Brain microvascular endothelial cell (primary cell): ENCODE measurements around the gene URB1.
"Not testable (repeated sequence)": the region's sequence is repeated elsewhere in the genome, so short reads cannot be mapped to it uniquely, and the experiment has no call there.

Experiments
- DNase-seq: peaks from one replicate; pipeline ENCODE4 v3.0.0-alpha.2; 2020
- H3K27ac ChIP-seq: fragments of 250-450 bp; sonication (Bioruptor Pico); 2 replicates; pipeline ENCODE4 v1.5.1; 2020; ENCODE audit warnings: mild to moderate bottlenecking, moderate library complexity
- H3K27me3 ChIP-seq: fragments of 250-450 bp; sonication (Bioruptor Pico); replicated peaks from 2 replicates; pipeline ENCODE4 v1.5.1; 2020; ENCODE audit warnings: mild to moderate bottlenecking
- H3K36me3 ChIP-seq: fragments of 250-450 bp; sonication (Bioruptor Pico); replicated peaks from 2 replicates; pipeline ENCODE4 v1.5.1; 2020; ENCODE audit warnings: mild to moderate bottlenecking
- H3K4me3 ChIP-seq: 2 replicates; pipeline ENCODE4 v1.5.1; 2011; ENCODE audit warnings: low read depth, mild to moderate bottlenecking, control low read depth, low read length, moderate library complexity
- in situ Hi-C: cut with HindIII; loops from 2 replicates; pipeline ENCODE4 v1.10.0; 2017; ENCODE audit warnings: low sequenced_read_pairs, low pct_ligation_motif_present
- TF ChIP-seq, protein P1 (sequence below): IDR thresholded peaks from 2 replicates; pipeline ENCODE4 v1.5.1; 2011; ENCODE audit warnings: low read depth, mild to moderate bottlenecking, moderate library complexity, low read length, control low read depth, inconsistent platforms; ENCODE audit errors: missing control alignments

Gene URB1

DNA sequence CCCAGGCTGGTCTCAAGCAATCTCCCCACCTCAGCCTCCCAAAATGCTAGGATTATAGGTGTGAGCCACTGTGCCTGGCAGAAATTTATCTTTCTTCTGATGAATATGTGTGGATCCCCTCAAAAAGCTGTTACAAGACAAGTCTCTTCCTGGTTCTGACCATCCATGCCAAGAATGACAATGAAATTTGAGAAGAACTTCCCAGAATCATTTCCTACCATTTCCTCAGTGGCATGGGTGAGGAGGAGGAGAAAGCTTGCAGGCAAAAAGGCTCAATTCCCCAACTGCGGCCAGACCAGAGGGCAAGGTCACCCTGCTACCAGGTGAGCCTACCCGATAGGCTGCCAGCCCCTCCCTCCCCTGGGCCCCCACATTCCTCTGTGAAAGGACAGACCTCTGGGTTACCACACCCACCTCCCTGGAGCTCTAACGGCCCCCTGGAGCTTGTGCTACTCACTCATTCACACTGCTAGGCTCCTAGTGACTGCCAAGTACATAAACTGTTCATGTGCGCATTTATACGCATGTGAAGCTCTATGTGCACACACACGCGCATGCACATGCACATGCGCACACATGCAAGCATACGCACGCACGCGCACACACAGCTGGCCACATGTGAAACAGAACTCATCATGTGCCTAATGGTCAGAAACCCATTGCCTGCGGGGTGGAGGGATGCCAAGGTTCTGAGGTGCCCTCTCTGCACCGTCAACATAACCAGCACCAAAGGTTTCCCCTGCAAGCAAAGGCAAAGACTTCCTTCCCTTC lies 77.1 kb downstream of the URB1 start:
- peaks cover 61% of the 10 kb centered on the region for H3K36me3 ChIP-seq
- in situ Hi-C loops: no loop called here
- H3K27me3 ChIP-seq: no peaks in the 10 kb centered on the region
- DNase-seq: no peak
- H3K4me3 ChIP-seq: no peak overlapping the region
- TF ChIP-seq, protein P1, sequence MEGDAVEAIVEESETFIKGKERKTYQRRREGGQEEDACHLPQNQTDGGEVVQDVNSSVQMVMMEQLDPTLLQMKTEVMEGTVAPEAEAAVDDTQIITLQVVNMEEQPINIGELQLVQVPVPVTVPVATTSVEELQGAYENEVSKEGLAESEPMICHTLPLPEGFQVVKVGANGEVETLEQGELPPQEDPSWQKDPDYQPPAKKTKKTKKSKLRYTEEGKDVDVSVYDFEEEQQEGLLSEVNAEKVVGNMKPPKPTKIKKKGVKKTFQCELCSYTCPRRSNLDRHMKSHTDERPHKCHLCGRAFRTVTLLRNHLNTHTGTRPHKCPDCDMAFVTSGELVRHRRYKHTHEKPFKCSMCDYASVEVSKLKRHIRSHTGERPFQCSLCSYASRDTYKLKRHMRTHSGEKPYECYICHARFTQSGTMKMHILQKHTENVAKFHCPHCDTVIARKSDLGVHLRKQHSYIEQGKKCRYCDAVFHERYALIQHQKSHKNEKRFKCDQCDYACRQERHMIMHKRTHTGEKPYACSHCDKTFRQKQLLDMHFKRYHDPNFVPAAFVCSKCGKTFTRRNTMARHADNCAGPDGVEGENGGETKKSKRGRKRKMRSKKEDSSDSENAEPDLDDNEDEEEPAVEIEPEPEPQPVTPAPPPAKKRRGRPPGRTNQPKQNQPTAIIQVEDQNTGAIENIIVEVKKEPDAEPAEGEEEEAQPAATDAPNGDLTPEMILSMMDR: no peak
- no peak overlapping the region for H3K27ac ChIP-seq

DNA sequence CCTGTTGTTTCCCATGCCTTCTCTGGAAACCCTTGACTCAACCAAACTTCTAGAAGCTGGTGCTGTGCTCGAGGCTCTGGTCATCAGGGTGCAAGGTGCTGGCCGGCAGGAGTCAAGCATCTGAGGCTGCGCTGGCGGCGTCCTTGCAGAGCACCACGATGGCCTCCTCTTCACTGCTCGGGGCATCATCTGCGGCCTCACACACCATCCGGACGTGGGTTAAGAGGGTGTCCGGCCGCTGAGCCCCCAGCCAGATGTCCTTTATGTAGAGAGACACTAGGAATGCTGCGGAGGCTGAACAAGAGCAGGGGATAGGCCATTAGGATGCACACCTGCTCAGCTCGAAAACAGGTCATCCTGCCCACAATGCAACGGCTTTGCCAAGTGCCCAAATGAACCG lies 78.0 kb downstream of the URB1 start:
- TF ChIP-seq, protein P1: no peak
- H3K36me3 ChIP-seq: peaks cover 54% of the 10 kb centered on the region
- in situ Hi-C loops: no loop called here
- no peak overlapping the region for H3K4me3 ChIP-seq
- H3K27ac ChIP-seq: no peak overlapping the region
- no peaks in the 10 kb centered on the region for H3K27me3 ChIP-seq
- no peak for DNase-seq

DNA sequence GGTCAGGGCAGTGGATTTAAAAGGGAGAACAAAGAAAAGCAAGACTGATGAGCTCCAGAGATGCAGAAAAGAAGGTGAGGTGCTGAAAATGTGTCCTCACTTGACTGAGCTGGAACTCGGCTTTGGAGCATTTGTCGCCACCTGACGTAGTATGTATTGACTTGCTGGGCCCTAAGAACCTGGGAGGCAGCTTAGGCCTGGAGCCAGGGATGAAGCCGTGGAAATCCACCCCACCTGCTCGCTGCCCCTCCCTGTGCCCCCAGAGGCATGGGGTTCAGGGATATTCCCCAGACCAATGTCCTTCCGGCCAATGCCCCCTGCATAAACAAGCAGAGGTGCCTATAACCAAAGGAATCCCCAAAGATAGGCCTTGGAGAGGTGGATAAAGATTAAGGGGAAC lies 79.8 kb downstream of the URB1 start:
- H3K36me3 ChIP-seq: peaks cover 47% of the 10 kb centered on the region
- DNase-seq: no peak
- H3K4me3 ChIP-seq: no peak overlapping the region
- H3K27ac ChIP-seq: no peak overlapping the region
- H3K27me3 ChIP-seq: no peaks in the 10 kb centered on the region
- TF ChIP-seq, protein P1: no peak
- in situ Hi-C loops: no loop called here

DNA sequence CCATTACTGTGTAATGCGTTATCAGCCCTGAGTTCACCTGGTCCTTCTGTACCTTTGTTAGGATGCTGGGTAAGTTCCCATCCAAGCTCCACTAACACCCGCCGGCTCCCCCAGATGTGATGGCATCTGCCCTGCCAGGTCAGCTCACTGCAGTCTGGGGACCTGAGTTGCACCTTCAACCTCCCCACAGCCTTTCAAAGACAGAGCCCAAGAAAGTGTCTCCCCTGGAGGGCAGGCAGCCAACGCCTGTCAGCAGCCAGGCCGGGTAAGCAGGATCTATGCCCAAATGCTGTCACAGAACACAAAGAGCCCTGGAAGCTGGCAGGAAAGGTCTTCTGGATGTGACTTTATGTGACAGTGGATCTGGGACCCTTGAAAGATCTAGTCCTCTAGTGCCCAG lies 80.5 kb downstream of the URB1 start:
- peaks cover 42% of the 10 kb centered on the region for H3K36me3 ChIP-seq
- H3K27me3 ChIP-seq: no peaks in the 10 kb centered on the region
- no peak overlapping the region for H3K27ac ChIP-seq
- in situ Hi-C loops: no loop called here
- DNase-seq: no peak
- TF ChIP-seq, protein P1: no peak
- H3K4me3 ChIP-seq: no peak overlapping the region

DNA sequence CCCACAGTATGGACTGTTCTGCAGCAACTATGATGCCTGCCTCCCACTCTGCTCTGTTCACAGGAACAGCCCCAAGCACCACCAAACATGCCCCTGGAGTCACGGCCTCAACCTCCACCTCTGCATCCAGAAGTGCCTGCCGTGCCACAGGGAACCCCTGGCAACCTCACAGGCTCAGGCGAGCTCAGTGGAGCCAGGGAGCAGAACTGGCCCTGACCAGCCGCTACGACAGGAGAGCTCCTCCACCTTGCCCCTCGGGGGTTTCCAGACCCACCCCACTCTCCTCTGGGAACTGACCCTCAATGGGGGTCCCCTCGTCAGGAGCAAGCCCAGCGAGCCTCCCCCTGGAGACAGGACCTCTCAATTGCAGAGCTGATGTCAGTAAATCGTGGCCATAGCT lies 81.2 kb downstream of the URB1 start:
- H3K27me3 ChIP-seq: no peaks in the 10 kb centered on the region
- in situ Hi-C loops: no loop called here
- no peak overlapping the region for H3K27ac ChIP-seq
- no peak for DNase-seq
- H3K36me3 ChIP-seq: peaks cover 41% of the 10 kb centered on the region
- H3K4me3 ChIP-seq: no peak overlapping the region
- TF ChIP-seq, protein P1: no peak

GRCh38 chr21:32310976-32311375 lies 81.8 kb downstream of the URB1 start:
- H3K27ac ChIP-seq, H3K4me3 ChIP-seq, DNase-seq, in situ Hi-C loops, H3K27me3 ChIP-seq: not testable (repeated sequence)
- H3K36me3 ChIP-seq: peaks cover 35% of the 10 kb centered on the region
